HG02798 (cell line): ENCODE results near the gene DLGAP4.

Experiments used
- ATAC-seq: cut with Tn5 transposase; IDR thresholded peaks from one replicate; pipeline ENCODE4 v1.9.1; 2021; ENCODE audit warnings: mild to moderate bottlenecking; ENCODE audit not compliant: unreplicated experiment, poor library complexity

Gene DLGAP4

GRCh38 chr20:36273414-36274180, 32.5 kb upstream of the DLGAP4 start:
- no peak for ATAC-seq

GRCh38 chr20:36274181-36274841, 31.8 kb upstream of the DLGAP4 start:
- ATAC-seq = no peak

GRCh38 chr20:36275011-36275410, 31.1 kb upstream of the DLGAP4 start:
- no peak for ATAC-seq

- no peak for ATAC-seq
These were observed 30.5 kb upstream of the DLGAP4 start for GRCh38 chr20:36275441-36276189.

- ATAC-seq = no peak
These were observed 28.6 kb upstream of the DLGAP4 start for GRCh38 chr20:36277546-36277945.

- no peak for ATAC-seq
These were observed 26.8 kb upstream of the DLGAP4 start for GRCh38 chr20:36279362-36279761.

GRCh38 chr20:36279776-36280175, 26.4 kb upstream of the DLGAP4 start:
- no peak for ATAC-seq

- ATAC-seq = no peak
These were observed 24.3 kb upstream of the DLGAP4 start for GRCh38 chr20:36281785-36282380.

- no peak for ATAC-seq
These were observed 21.4 kb upstream of the DLGAP4 start for GRCh38 chr20:36284751-36285150.

- ATAC-seq = no peak
These were observed 20.2 kb upstream of the DLGAP4 start for GRCh38 chr20:36285746-36286447.

GRCh38 chr20:36297656-36298055, 8.5 kb upstream of the DLGAP4 start:
- no peak for ATAC-seq

- ATAC-seq = no peak
These were observed 8.1 kb upstream of the DLGAP4 start for GRCh38 chr20:36298061-36298460.

GRCh38 chr20:36298795-36299339, 7.3 kb upstream of the DLGAP4 start:
- no peak for ATAC-seq

- ATAC-seq = no peak
These were observed 6.7 kb upstream of the DLGAP4 start for GRCh38 chr20:36299459-36299858.

GRCh38 chr20:36301359-36302119, 4.6 kb upstream of the DLGAP4 start:
- ATAC-seq = no peak

- no peak for ATAC-seq
These were observed 3.0 kb upstream of the DLGAP4 start for GRCh38 chr20:36303020-36303595.

GRCh38 chr20:36303831-36304230, 2.3 kb upstream of the DLGAP4 start:
- ATAC-seq = no peak

- no peak for ATAC-seq
These were observed 1.2 kb upstream of the DLGAP4 start for GRCh38 chr20:36304786-36305495.
